Activated naive CD8-positive, alpha-beta T cell treated with anti-CD3 and anti-CD28 coated beads, Interleukin-2, amount 50 U/mL, for 16 hours (primary cell): ENCODE results near the gene CHD5.

Experiments
- DNase-seq: peaks from one replicate; pipeline ENCODE4 v3.0.0-alpha.2; 2020; ENCODE audit warnings: low read depth, low spot score

The CHD5 gene

DNA sequence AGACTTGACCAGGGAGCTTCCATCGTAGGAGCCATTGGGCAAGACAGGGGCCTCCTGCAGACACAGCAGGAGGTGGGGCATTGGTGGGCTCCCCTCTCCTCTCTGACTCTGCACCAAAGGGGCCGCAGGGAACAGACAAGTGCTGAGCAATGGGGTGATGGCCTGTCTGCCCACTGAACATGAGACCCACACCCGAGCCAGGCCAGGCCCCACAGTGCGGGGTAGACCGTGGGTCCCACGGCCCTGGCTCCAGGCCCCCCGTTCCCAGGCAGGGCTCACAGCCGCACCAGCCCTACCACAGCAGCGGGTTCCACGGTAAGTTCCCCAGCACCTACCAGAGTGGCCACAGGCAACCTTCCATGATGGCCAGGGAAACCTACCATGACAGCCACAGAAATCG lies 45.9 kb downstream of the CHD5 start:
- DNase-seq, result no peak

DNA sequence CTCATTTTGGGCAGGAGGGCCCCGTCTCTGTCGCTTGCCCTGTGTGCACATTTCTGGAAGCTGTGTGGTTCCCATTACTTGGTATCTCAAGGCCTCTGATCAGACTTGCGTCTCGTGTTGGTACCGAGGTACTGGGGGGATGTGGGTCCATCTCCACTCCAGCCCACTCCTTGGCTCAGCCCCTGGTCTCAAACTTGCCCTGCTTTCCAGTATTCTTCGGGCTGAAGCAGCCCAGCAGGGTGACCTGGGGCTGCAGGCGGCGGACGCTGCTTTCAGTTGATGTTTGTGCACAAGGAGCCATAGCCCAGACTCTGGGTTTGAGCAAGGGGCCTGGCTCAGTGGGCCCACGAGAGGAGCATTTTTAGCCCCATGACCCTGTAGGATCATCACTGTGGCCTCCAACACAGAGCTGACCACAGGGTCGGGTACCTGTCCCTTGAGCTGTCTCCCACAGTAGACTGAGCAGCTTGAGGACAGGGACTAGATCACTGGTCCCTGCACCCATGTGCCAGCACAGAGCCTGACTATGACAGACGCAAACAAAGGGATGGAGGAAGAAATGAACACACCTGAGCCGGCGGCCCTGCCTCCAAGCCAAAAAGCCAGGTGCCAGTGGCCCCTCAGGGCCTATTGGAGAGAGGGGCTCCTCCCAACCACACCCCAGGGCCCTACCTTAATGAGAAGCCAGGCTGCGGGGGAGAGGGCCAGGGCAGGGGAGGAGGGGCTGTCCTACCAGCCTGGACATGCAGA lies 46.8 kb downstream of the CHD5 start:
- no peak for DNase-seq

DNA sequence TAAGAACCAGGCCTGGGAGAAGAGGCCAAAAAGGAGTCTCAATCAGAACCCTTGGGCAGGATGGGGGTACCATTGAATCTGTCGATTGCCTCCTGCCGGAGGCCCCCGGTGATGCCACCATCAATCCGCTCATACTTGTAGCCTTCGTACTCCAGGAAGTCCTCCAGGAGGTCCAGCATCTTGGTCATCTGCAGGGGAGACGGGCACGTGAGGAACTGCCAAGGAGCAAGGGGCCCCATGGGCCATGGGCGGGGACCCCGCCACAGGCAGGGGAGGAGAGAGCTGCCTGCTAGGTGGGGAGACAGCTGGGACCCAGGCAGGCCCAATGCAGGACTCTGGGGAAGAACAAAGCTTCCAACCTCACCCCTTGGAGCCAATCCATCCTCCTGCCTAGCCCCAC lies 48.6 kb downstream of the CHD5 start:
- no peak for DNase-seq

DNA sequence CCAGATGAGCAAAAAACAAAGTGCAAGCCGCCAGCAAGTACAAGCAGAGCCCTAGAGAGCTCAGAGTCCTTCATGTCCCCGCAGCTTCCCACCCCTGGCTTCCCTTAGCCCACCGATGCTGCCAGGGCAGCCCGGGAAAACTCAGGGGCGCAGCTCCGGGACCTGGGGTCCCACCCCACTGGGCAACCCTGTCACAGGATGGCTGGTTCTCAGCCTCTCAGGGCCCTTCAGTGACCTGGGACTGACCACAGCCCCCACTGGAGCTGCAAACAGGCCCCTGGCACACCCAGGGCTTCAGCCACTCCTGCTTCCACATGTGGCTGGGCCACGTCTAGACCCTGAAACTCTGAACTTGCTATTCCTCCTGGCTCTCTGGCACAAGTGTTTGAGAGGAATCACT lies 49.5 kb downstream of the CHD5 start:
- no peak for DNase-seq

DNA sequence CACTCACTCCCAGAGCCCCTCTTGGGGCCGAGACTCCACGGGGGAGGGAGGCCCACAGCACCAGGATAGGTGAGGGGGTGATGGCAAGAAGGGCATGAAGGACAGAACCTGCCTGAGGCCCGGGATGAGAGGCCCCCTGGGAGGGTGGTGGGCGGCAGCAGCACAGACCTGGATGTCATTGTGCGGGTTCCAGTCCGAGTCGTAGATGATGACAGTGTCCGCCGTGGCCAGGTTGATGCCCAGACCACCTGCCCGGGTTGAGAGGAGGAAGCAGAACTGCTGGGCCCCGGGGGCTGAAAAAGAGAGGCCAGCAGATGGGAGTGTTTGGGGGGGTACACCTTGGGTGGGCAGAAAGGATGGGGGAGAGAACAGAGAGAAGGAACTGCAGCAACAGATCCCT lies 50.1 kb downstream of the CHD5 start:
- no peak for DNase-seq

DNA sequence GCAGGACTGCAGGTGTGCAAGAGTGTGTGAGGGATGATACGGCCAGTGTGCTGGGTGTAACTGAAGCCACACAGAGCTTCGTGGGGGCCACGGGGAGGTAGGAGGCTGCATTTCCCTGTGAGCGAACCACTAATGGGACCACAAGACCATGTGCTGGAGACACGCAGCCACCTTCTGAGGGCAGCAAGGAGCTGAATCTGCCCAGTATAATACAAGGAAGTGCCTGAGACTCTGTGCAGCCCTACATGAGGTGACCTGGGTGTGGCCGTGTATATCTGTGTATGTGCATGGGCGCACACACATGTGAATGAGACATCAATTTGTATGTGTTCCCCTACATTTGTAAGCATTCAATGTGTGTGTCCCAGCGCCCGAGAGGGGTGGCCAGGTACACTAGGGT lies 50.8 kb downstream of the CHD5 start:
- no peak for DNase-seq

DNA sequence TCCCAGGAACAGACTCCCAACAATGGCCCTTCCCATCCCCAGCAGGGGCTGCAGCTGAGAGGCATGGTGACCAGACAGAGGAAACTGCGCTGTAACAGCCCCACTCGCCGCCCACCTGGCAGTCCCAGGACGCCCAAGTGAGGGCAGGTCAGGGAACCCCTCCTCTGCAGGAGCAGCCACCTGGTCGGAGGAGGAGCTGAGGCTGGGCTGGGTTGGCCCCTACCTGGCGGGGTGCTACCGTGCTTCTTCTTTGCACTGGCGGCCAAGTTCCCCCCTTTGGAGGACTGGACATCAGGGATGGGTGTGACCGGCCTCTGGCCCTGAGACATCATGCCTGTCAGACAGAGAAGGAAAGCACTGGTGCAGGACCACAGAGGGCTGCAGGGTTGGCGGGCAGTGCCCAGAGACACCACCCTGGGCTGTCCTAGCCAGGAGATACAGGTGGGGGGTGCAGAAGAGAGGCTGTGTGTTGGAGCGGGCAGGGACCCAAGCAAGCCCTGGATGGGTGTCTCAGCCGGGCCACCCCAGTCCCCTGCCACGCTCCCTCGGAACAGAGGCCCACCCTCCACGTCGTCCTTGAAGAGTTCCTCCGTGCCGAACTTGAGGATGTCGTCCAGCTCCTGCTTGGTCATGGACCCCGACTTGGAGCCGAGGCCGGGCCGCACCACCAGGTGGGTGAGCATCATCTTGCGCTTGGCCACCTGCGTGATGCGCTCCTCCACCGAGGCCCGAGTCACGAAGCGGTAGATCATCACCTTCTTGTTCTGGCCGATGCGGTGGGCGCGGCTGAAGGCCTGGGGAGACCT lies 51.6 kb downstream of the CHD5 start:
- DNase-seq, result no peak

DNA sequence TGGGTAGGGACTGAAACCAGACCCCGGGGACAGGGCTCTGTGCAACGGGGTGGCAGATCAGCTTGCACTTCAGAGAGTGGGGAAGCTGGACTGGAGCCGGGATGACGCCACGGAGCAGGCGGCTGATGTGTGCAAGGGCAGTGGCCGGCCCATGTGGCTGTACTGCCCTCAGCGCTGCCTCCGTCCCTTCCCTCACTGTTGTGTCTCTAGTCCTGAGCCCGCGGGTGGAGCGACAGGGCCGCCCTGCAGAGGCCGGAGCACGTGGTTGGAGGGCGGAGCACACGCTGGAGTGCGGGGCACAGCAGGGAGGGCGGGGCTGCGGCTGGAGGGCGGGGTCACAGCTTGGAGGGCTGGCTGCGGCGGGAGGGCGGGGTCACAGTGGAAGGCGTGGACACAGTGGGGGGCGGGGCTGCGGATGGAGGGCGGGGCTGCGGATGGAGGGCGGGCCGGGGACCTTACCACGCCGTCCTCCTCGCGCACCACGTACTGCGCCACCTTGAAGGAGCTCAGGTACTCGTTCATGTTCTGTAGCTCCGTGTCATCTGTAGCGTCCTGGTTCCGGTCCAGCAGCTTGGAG lies 52.4 kb downstream of the CHD5 start:
- peak; percentile 14 for DNase-seq

DNA sequence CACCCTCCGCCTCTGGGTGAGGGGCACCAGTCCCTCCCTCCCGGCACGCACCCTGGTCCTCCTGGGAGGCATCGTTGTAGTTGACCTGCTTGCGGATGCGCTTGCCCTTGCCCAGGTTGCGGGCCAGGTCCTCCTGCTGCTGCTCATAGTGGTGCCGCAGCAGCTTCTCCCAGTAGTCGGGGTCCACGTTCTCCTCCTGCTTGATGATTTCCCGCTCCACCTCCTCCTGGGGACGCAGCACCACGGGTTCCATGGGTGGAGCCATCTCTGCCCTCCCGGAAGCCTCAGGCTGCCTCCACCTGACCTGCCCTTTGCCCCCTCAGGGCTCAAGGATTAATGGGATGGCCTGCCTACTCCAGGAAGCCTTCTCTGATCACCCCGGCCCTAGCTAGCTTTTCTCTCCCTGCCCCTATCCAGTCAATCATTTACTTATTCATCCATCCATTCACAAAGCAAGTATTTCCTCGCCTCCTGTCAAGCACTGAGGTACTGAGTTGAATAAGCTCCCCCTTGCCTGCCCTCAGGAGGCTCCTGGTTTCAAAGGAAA lies 53.5 kb downstream of the CHD5 start:
- DNase-seq, result no peak

DNA sequence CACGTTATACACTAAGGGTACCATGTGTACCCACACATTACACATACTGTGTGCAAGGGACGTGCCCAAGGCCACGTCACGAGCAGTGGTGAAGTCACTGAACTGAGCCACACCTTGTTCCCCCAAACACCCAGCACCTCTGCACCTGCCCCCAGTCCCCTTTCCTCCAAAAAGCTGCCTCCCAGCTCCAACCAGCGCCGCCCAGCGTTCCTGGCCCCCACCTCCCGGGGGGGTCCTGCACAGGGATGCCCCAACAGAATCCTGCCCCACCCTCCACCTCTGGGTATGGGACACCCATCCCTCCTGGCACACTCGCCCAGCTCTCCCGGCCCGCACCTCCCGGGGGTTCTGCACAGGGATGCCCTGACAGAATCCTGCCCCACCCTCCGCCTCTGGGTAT lies 54.1 kb downstream of the CHD5 start:
- DNase-seq, result no peak

DNA sequence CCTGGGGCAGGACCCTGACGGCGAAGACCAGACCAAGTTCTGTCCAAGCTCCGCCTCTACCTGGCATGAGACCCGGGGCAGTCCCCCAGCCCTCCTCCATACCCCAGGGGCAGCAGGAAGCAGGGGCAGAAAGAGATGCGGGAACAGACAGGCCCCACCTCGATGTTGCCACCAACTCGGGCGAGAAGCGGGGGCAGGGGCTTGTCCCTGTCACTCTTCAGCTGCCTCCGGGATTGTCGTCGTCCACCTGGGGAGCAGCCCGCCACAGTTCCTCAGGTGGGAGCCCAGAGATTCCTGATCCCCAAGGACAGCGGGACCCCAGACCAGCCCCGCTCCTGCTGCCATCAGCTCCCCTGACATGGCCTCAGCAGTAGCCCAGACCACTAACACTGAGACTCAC lies 54.8 kb downstream of the CHD5 start:
- DNase-seq, result no peak

DNA sequence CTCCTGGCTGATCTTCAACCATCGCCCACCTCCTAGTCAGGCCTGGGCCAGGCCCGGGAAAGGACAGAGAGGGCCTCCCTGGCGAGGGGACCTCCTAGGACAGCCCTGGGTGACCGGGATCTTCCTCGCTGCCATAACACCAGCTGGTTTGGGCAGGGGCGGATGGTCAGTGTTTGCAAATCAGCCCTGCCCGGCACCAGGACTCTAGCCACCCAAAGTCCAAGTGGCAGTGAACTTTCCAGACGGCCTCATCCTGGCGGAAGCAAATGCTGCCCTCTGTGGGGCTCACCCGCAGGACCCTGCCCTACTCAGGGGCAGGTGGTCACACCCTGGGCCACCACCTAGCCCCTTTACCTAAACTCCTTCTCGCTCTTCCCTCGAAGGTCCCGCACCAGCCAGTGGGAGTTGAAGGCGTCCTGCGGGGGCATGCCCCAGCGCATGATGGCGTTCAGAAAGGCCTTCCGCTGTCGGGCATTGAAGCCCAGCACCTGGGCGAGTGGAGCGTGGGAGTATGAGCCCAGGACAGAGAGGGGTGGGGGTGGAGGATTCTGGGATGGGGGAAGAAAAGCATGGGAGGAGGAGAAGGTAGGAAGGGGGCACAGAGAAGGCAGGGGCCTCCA lies 55.3 kb downstream of the CHD5 start:
- no peak for DNase-seq

DNA sequence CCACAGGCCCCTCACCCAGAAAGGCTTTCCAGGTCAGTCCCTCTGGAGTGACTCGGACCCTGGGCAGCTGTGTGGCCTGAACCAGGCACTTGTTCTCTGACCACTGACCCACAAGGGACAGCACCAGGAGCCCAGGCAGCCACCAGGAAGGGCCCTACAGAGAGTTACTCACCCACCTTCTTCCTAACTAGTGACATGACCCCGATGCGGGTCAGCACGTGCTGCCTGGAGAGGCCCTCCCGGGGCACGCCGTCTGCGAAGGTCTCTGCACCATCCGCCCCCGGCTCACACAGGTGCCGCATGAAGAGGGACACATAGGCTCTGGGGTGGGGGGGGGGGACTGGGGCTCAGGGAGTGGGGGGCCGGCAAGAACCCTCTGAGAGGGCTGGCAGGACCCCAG lies 55.8 kb downstream of the CHD5 start:
- no peak for DNase-seq

DNA sequence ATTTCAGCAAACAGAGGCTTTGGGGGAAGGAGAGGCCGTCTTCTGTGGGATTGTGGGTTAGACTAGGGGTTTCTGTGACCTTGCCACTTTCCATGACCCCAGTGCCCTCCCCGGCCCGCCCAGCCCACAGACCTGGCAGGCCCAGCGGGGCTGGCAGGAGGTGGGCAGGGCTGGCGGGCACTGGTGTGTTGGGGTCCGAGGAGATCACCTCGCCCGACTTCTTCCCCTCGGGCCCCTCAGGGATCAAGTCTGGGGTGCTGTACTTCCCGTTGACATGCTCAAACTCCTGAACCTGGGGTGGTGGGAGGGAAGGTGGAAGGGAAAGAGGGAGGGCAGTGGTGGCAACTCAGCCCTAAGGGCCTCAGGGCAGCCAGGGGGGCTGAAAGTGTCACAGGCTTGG lies 56.3 kb downstream of the CHD5 start:
- DNase-seq, result no peak

DNA sequence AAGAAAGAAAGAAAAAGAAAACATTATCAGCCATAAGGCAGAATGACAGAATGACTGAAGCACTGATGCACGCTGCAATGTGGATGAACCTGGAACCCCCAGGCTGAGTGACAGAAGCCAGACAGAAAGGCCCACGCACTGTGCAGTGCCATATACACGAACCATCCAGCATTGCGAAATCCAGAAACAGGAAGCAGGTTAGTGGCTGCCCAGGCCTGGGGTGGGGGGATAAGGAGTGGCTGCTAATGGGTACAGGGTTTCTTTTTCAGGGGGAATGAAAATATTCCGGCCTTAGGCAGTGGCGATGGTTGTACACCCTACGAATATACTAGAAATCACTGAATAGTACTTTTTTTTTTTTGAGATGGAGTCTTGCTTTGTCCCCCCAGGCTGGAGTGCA lies 57.0 kb downstream of the CHD5 start:
- no peak for DNase-seq

DNA sequence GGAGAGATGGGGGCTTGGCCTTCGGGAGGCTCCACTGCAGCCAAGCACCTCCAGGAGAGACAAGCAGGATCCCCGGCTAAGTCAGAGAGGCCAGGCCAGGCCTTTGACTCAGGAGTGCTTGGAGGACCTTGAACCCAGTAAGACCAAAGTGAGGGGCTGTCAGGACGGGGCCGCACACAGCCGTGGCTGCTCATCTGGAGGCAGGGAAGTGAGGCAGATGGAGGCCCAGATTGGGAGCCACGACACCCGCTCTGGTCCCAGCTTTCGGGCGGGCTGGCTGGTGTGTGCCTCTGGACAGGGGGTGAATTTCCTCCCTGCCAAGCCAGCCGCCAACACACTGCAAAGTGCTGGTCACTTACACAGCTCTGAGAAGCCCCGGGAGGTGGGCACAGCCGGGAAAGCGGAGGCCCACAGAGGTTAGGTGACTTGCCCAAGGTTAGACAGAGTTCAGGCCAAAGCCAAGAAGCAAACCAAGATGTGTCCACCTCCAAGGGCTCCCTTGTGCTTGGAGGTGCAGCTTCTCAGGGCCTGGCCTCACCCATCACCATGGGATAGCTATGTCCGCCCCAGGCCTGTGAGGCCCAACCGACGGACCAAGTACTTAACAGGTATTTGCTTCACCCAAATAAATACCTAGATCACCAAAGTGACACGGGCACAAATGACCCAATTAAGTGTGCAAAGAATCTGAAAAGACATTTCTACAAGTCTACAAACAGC lies 58.3 kb downstream of the CHD5 start:
- no peak for DNase-seq

DNA sequence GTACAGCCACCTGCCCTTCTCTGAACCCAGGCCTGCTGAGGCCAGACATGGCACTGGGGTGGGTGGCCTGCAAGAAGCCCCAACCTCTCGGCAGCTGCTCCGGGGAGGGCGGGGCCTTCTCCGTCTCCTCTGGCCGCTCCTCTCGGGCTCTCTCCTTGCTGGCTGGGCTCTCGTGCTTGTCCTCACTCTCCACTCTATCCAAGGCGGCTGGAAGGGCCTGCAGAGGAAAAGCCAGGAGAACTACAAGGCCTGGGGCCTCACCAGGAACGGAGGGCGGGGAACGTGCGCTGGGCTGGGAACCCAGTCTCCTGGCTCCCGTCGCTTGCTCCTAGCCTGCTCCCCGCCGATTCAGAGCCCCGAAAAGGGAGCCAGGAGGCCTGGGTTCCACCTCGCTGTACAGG lies 59.1 kb downstream of the CHD5 start:
- no peak for DNase-seq

DNA sequence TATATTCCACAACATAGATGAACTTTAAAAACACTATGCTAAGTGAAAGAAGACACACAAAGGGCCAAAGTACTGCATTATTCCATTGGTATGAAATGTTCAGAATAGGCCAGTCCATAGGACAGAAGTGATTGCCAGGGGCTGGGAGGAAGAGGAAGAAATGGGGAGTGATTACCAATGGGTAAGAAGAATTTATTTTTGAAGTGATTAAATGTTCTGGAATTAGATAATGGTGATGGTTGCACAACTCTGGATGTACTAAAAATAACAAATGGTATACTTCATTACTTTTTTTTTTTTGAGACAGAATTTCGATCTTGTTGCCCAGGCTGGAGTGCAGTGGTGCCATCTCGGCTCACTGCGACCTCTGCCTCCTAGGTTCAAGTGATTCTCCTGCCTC lies 61.7 kb downstream of the CHD5 start:
- DNase-seq, result no peak

DNA sequence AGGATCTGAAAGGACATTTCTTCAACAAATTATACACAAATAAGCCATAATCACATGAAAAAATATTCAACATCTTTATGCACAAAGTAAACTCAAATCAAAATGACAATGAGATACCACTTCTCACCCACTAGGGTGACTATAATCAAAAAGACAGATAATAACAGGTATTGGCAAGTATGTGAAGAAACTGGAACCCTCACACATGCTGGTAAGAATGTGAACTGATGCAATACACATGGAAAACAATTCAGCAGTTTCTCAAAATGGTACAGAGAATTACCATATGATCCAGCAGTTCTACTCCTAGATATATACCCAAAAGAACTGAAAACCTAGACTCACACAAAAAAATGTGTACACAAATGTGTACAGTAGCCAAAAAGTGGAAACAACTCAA lies 62.5 kb downstream of the CHD5 start:
- no peak for DNase-seq

DNA sequence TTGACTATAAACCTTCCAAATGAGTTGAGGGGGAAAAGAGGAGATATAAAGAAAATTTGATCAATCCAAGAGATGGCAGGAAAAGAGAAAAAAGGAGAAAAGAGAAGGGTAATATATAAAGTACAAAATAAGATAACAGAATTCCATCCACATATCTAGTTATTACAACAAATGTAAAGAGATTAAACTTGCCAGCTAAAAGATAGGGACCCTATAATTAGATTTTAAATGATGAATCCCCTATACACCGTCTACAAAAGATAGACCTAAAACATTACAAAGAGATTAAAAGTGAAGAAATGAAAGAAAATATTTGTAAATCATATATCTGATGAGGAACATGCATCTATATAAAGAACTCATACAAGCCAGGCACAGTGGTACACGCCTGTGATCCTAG lies 63.1 kb downstream of the CHD5 start:
- DNase-seq, result no peak

DNA sequence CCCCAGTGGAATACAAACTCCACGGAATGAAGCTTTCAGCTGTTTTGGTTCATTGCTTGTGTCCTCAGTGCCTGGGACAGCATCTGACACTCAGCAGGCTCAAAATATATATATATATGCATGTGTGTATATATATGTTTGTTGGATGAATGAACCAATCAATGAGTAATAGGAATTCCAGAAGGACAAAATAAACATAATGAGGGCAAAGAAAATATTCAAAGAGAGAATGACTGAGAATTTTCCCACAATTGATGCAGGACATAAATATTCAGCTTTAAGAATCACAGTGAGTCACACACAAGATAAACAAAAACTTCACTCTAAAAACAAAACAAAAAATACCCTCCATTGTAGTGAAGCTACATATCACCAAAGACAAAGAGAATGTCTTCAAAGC lies 64.0 kb downstream of the CHD5 start:
- DNase-seq, result no peak

DNA sequence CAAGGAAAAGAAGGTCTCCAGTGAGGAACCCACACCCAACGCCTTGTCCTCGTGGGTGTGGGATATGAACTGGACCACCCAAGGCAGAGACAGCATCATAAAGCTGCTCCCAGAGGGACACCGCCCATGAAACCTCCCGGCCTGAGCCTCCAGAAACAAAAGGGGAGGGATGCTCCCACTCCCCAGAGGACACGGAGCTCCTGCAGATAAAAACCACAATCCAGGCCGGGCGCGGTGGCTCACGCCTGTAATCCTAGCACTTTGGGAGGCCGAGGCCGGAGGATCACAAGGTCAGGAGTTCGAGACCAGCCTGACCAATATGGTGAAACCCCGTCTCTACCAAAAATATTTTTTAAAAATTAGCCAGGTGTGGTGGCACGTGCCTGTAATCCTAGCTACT lies 66.4 kb downstream of the CHD5 start:
- no peak for DNase-seq
